Body of pancreas (tissue), 4 donors: Measurements from ENCODE around the gene RNF168.

Source experiments
- CTCF ChIP-seq, 7 experiments: fragments of 450-650 bp in 4 of 7; fragments of 200-600 bp in 3 of 7; sonication (generic) in 3 of 7; IDR thresholded peaks; one replicate each; pipeline ENCODE4 v1.5.1; 2016 to 2019; ENCODE audit warnings: antibody characterized with exemption in 7 of 7
- POLR2A ChIP-seq, 3 donors: fragments of 450-650 bp; IDR thresholded peaks; one replicate each; pipeline ENCODE4 v1.6.1; 2016; ENCODE audit warnings: antibody characterized with exemption in 3 of 3, mild to moderate bottlenecking in 2 of 3

DNA sequence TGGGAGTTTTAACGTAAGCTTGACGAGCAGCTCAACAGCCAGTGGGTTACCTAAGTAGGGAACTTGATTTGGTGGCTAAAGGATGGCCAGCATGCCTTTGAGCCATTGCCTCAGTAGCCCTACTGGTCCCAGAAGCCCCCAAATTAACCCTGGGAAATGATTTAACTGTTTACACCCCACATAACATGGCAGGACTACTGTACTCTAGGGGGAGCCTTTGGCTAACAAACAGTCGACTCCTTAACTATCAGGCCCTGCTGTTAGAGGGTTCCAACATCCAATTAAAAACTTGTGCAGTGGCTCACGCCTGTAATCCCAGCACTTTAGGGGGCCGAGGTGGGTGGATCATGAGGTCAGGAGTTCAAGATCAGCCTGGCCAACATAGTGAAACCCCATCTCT is 21.0 kb upstream of the RNF168 start:
- TF ChIP-seq CTCF (IDR thresholded peaks at IDR 0.05) (no peak), POLR2A (IDR thresholded peaks at IDR 0.05) (no peak)
